ENCODE measurements around the gene CLCF1. TPM values are rescaled to one million over a fixed set of nuclear protein-coding genes. Genes with fewer than 3 reads are reported as not detected.

CLCF1 gene
- total and polyA plus RNA-seq, 7 experiments from 2014 or later, result 0.32 to 7.8 (median 0.70) TPM; not detected in 2

- intact Hi-C loops (cut with micrococcal nuclease), result loop anchor here (1.0 to 5.0 kb wide), 8 partner anchors 10 to 274 kb away; partner anchors contain the start of genes PPP1CA (in 2 of the 2), RPS6KB2 (in 2 of the 2), KDM2A (in 1 of the 2) and NDUFV1 (in 1 of the 2)
- no peaks in the 10 kb centered on the region for H3K27me3 ChIP-seq (ENCODE audit: control insufficient read depth in 2 of 2, insufficient read depth in 2 of 2, low read length in 2 of 2)
- peak overlapping the region; percentile 83 for H3K27ac ChIP-seq (ENCODE audit: low read depth, low read length)
- DNase-seq (no peak), ATAC-seq (no peak)
- peaks cover 0 to 17% (median 0%) of the 10 kb centered on the region in 3 experiments for H3K36me3 ChIP-seq (ENCODE audit: control insufficient read depth in 2 of 3, insufficient read depth in 3 of 3, low read length in 3 of 3)
- Mint-ChIP-seq H3K27me3 (peaks cover 0 to 5% (median 0%) of the 10 kb centered on the region in 5 donors), H3K36me3 (peaks cover 0 to 7% (median 0%) of the 10 kb centered on the region in 5 donors), H3K27ac (peak overlapping the region; percentile 34 to 92 (median 82)), H3K4me3 (peak overlapping the region; percentile 84 to 95 (median 88)), H3K4me1 (peaks cover 23 to 42% (median 30%) of the 10 kb centered on the region in 7 donors), H3K9me3 (no peaks in the 10 kb centered on the region)
- H3K9me3 ChIP-seq (ENCODE audit: control insufficient read depth in 2 of 3, low read length in 3 of 3), result no peaks in the 10 kb centered on the region
- peaks cover 13 to 14% of the 10 kb centered on the region in 2 donors for H3K4me1 ChIP-seq (ENCODE audit: control insufficient read depth in 2 of 2, insufficient read depth in 2 of 2, low read length in 2 of 2)
- CTCF ChIA-PET, result interaction anchor here (0.6 to 2.1 kb wide), 11 partner anchors 9 to 282 kb away, joined by 3 to 6 read pairs (median 3); partner anchors contain the start of genes AIP and TBC1D10C
- POLR2A ChIA-PET, result interaction anchor here (1.2 to 25.4 kb wide), 11 partner anchors 12 to 151 kb away, joined by 3 to 1530 read pairs (median 8); partner anchors contain the start of genes CARNS1, CDK2AP2, POLD4 and PPP1CA
- peak overlapping the region; percentile 49 for H3K4me3 ChIP-seq (ENCODE audit: low read length)
Observed at GRCh38 chr11:67390947-67391303, 17.5 kb upstream of the CLCF1 start.

GRCh38 chr11:67389477-67389876 is 16.1 kb upstream of the CLCF1 start:
- Mint-ChIP-seq H3K36me3 (peaks cover 0 to 7% (median 0%) of the 10 kb centered on the region in 5 donors), H3K27ac (peak overlapping the region in 8 of 9 donors; percentile 6 to 86 (median 70)), H3K9me3 (no peaks in the 10 kb centered on the region), H3K4me1 (peaks cover 23 to 42% (median 30%) of the 10 kb centered on the region in 7 donors), H3K4me3 (peak overlapping the region; percentile 38 to 86 (median 74)), H3K27me3 (peaks cover 0 to 20% (median 0%) of the 10 kb centered on the region in 5 donors)
- ChIA-PET CTCF (interaction anchor here (0.6 to 21.2 kb wide), 5 partner anchors 33 to 240 kb away, joined by 3 to 495 read pairs (median 3); partner anchors contain the start of genes CDK2AP2, NUDT8, PITPNM1 and POLD4), POLR2A (interaction anchor here (4.1 to 25.4 kb wide), 2 partner anchors 13 to 37 kb away, joined by 65 to 1530 read pairs; partner anchors contain the start of genes CARNS1, PPP1CA, PTPRCAP and RPS6KB2)
- H3K27ac ChIP-seq (ENCODE audit: low read depth, low read length), result no peak overlapping the region
- intact Hi-C loops (cut with micrococcal nuclease), result loop anchor here (1.0 kb wide), 1 partner anchor 117 kb away; no protein-coding TSS in a partner anchor
- H3K36me3 ChIP-seq (ENCODE audit: control insufficient read depth in 2 of 3, insufficient read depth in 3 of 3, low read length in 3 of 3), result peaks cover 0 to 9% (median 0%) of the 10 kb centered on the region in 3 experiments
- H3K4me1 ChIP-seq (ENCODE audit: control insufficient read depth in 2 of 2, insufficient read depth in 2 of 2, low read length in 2 of 2), result peaks cover 13 to 14% of the 10 kb centered on the region in 2 donors
- no peaks in the 10 kb centered on the region for H3K27me3 ChIP-seq (ENCODE audit: control insufficient read depth in 2 of 2, insufficient read depth in 2 of 2, low read length in 2 of 2)
- DNase-seq, result peak in 3 of 9 donors; percentile 35 to 48 (median 42)
- peak; percentile 59 for ATAC-seq
- no peak overlapping the region for H3K4me3 ChIP-seq (ENCODE audit: low read length)
- no peaks in the 10 kb centered on the region for H3K9me3 ChIP-seq (ENCODE audit: control insufficient read depth in 2 of 3, low read length in 3 of 3)

- peaks cover 0 to 23% (median 0%) of the 10 kb centered on the region in 5 donors for H3K27me3 Mint-ChIP-seq
- no peaks in the 10 kb centered on the region for H3K9me3 Mint-ChIP-seq
- no peak overlapping the region for H3K4me3 Mint-ChIP-seq
- POLR2A ChIA-PET, result interaction anchor here (0.8 to 25.4 kb wide), 5 partner anchors 14 to 95 kb away, joined by 3 to 1530 read pairs (median 5); partner anchors contain the start of genes AIP, CARNS1, POLD4 and PPP1CA
- H3K36me3 ChIP-seq (ENCODE audit: control insufficient read depth in 2 of 3, insufficient read depth in 3 of 3, low read length in 3 of 3), result peaks cover 0 to 2% (median 0%) of the 10 kb centered on the region in 3 experiments
- H3K27ac ChIP-seq (ENCODE audit: low read depth, low read length), result no peak overlapping the region
- H3K27ac Mint-ChIP-seq, result peak overlapping the region in 1 of 9 donors; percentile 67
- H3K4me1 Mint-ChIP-seq, result peaks cover 19 to 29% (median 22%) of the 10 kb centered on the region in 7 donors
- no peak for DNase-seq
- no peaks in the 10 kb centered on the region for H3K27me3 ChIP-seq (ENCODE audit: control insufficient read depth in 2 of 2, insufficient read depth in 2 of 2, low read length in 2 of 2)
- no peak for ATAC-seq
- H3K4me3 ChIP-seq (ENCODE audit: low read length), result no peak overlapping the region
- no peaks in the 10 kb centered on the region for H3K9me3 ChIP-seq (ENCODE audit: control insufficient read depth in 2 of 3, low read length in 3 of 3)
- CTCF ChIA-PET, result interaction anchor here (0.6 to 21.2 kb wide), 6 partner anchors 31 to 118 kb away, joined by 3 to 495 read pairs (median 3); partner anchors contain the start of genes PITPNM1, POLD4 and TMEM134
- intact Hi-C loops (cut with micrococcal nuclease), result no loop called here
- H3K4me1 ChIP-seq (ENCODE audit: control insufficient read depth in 2 of 2, insufficient read depth in 2 of 2, low read length in 2 of 2), result peaks cover 11% of the 10 kb centered on the region in 2 donors
- H3K36me3 Mint-ChIP-seq, result peaks cover 0 to 2% (median 0%) of the 10 kb centered on the region in 5 donors
Observed at GRCh38 chr11:67387518-67387917, 14.1 kb upstream of the CLCF1 start.

- H3K27ac Mint-ChIP-seq, result no peak overlapping the region
- Histone ChIP-seq H3K4me3 (ENCODE audit: low read length) (no peak overlapping the region), H3K4me1 (ENCODE audit: control insufficient read depth in 2 of 2, insufficient read depth in 2 of 2, low read length in 2 of 2) (peaks cover 11 to 13% of the 10 kb centered on the region in 2 donors), H3K9me3 (ENCODE audit: control insufficient read depth in 2 of 3, low read length in 3 of 3) (no peaks in the 10 kb centered on the region), H3K27ac (ENCODE audit: low read depth, low read length) (no peak overlapping the region), H3K27me3 (ENCODE audit: control insufficient read depth in 2 of 2, insufficient read depth in 2 of 2, low read length in 2 of 2) (no peaks in the 10 kb centered on the region), H3K36me3 (ENCODE audit: control insufficient read depth in 2 of 3, insufficient read depth in 3 of 3, low read length in 3 of 3) (peaks cover 0 to 2% (median 0%) of the 10 kb centered on the region in 3 experiments)
- peaks cover 20 to 28% (median 22%) of the 10 kb centered on the region in 7 donors for H3K4me1 Mint-ChIP-seq
- intact Hi-C loops (cut with micrococcal nuclease), result no loop called here
- DNase-seq, result no peak
- ChIA-PET CTCF (interaction anchor here (0.6 to 21.2 kb wide), 5 partner anchors 30 to 103 kb away, joined by 3 to 495 read pairs (median 3); partner anchors contain the start of genes POLD4 and TMEM134), POLR2A (interaction anchor here (0.7 to 25.4 kb wide), 6 partner anchors 14 to 96 kb away, joined by 3 to 1530 read pairs (median 4); partner anchors contain the start of genes AIP, CARNS1, POLD4 and PPP1CA)
- H3K9me3 Mint-ChIP-seq, result no peaks in the 10 kb centered on the region
- H3K27me3 Mint-ChIP-seq, result peaks cover 0 to 24% (median 0%) of the 10 kb centered on the region in 5 donors
- ATAC-seq, result no peak
- H3K36me3 Mint-ChIP-seq, result peaks cover 0 to 2% (median 0%) of the 10 kb centered on the region in 5 donors
- H3K4me3 Mint-ChIP-seq, result no peak overlapping the region
Observed at GRCh38 chr11:67387069-67387468, 13.7 kb upstream of the CLCF1 start.

- no peak for ATAC-seq
- H3K27ac ChIP-seq (ENCODE audit: low read depth, low read length), result no peak overlapping the region
- no peaks in the 10 kb centered on the region for H3K36me3 ChIP-seq (ENCODE audit: control insufficient read depth in 2 of 3, insufficient read depth in 3 of 3, low read length in 3 of 3)
- Mint-ChIP-seq H3K9me3 (no peaks in the 10 kb centered on the region), H3K4me3 (no peak overlapping the region), H3K27me3 (peaks cover 0 to 37% (median 0%) of the 10 kb centered on the region in 5 donors), H3K4me1 (peaks cover 15 to 25% (median 19%) of the 10 kb centered on the region in 7 donors), H3K36me3 (peaks cover 0 to 2% (median 0%) of the 10 kb centered on the region in 5 donors), H3K27ac (no peak overlapping the region)
- H3K4me1 ChIP-seq (ENCODE audit: control insufficient read depth in 2 of 2, insufficient read depth in 2 of 2, low read length in 2 of 2), result peaks cover 0 to 5% of the 10 kb centered on the region in 2 donors
- no peaks in the 10 kb centered on the region for H3K9me3 ChIP-seq (ENCODE audit: control insufficient read depth in 2 of 3, low read length in 3 of 3)
- H3K4me3 ChIP-seq (ENCODE audit: low read length), result no peak overlapping the region
- ChIA-PET CTCF (interaction anchor here (1.1 to 21.2 kb wide), 4 partner anchors 12 to 57 kb away, joined by 3 to 495 read pairs (median 13); partner anchors contain the start of gene POLD4), POLR2A (interaction anchor here (1.4 to 25.4 kb wide), 4 partner anchors 32 to 41 kb away, joined by 5 to 1530 read pairs (median 25); partner anchors contain the start of genes CARNS1, POLD4, PTPRCAP and RPS6KB2)
- H3K27me3 ChIP-seq (ENCODE audit: control insufficient read depth in 2 of 2, insufficient read depth in 2 of 2, low read length in 2 of 2), result no peaks in the 10 kb centered on the region
- intact Hi-C loops (cut with micrococcal nuclease), result no loop called here
- no peak for DNase-seq
Observed at GRCh38 chr11:67384851-67385366, 11.5 kb upstream of the CLCF1 start.

Data from naive thymus-derived CD4-positive, alpha-beta T cell (primary cell).